HG03342 (cell line): Measurements from ENCODE around the gene INF2.
A peak's percentile ranks its signal among the peaks of the same experiment; 100 is the strongest.

ENCODE experiments used
- ATAC-seq: cut with Tn5 transposase; IDR thresholded peaks from one replicate; pipeline ENCODE4 v1.9.1; 2021; ENCODE audit warnings: mild to moderate bottlenecking, moderate library complexity; ENCODE audit not compliant: unreplicated experiment

Gene INF2

GRCh38 chr14:104767634-104767918, 78.2 kb downstream of the INF2 start:
- no peak for ATAC-seq

- ATAC-seq = peak; percentile 72
These were observed 79.3 kb downstream of the INF2 start for GRCh38 chr14:104768437-104769323.

GRCh38 chr14:104769324-104770071, 80.1 kb downstream of the INF2 start:
- ATAC-seq = no peak

- no peak for ATAC-seq
These were observed 80.7 kb downstream of the INF2 start for GRCh38 chr14:104770072-104770579.

- no peak for ATAC-seq
These were observed 81.4 kb downstream of the INF2 start for GRCh38 chr14:104770851-104771272.

DNA sequence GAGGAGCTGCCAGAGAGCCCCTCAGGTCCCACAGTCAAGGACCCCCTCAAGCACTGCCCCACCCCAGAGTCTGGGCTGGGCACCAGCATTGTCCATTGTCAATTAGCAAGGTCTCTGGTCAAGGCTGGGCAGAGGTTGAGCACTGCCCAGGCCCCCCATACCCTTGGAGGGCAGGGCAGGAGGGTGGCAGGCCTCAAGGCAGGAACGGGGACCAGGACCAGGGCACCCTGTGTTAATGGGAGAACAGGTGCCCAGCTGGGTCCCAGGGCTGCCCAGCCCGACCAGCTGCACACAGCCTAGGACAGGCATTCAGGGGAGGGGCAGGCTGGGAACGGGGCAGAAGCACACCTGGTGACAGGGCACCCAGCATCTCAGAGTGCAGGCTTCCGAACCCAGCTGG, 82.0 kb downstream of the INF2 start:
- no peak for ATAC-seq
